AG04449 (cell line): ENCODE results near the gene ATP2B2.

ENCODE experiments used
- CTCF ChIA-PET: fragments of 350-600 bp; formaldehyde crosslinking; extraction: SDS; loops from one replicate; lab custom pipeline; 2021; ENCODE audit warnings: antibody characterized with exemption; lab: Yijun Ruan, JAX
- POLR2A ChIA-PET: fragments of 400-600, 350-600 bp; formaldehyde crosslinking; extraction: SDS; loops from one replicate; lab custom pipeline; 2020; ENCODE audit warnings: antibody characterized with exemption, inconsistent platforms; lab: Yijun Ruan, JAX
- DNase-seq: peaks from one replicate; pipeline ENCODE4 v3.0.0-alpha.2; 2010; ENCODE audit warnings: low read depth, low spot score
- H3K4me3 ChIP-seq: 2 replicates; pipeline ENCODE4 v1.5.1; 2011; ENCODE audit warnings: low read depth, mild to moderate bottlenecking, control low read depth, low read length
- TF ChIP-seq, protein P1 (sequence below): IDR thresholded peaks from one replicate; pipeline ENCODE4 v1.5.1; 2011; ENCODE audit warnings: mild to moderate bottlenecking, moderate library complexity, low read length, control low read depth, inconsistent platforms; ENCODE audit not compliant: insufficient read depth; ENCODE audit errors: missing control alignments

Gene ATP2B2

DNA sequence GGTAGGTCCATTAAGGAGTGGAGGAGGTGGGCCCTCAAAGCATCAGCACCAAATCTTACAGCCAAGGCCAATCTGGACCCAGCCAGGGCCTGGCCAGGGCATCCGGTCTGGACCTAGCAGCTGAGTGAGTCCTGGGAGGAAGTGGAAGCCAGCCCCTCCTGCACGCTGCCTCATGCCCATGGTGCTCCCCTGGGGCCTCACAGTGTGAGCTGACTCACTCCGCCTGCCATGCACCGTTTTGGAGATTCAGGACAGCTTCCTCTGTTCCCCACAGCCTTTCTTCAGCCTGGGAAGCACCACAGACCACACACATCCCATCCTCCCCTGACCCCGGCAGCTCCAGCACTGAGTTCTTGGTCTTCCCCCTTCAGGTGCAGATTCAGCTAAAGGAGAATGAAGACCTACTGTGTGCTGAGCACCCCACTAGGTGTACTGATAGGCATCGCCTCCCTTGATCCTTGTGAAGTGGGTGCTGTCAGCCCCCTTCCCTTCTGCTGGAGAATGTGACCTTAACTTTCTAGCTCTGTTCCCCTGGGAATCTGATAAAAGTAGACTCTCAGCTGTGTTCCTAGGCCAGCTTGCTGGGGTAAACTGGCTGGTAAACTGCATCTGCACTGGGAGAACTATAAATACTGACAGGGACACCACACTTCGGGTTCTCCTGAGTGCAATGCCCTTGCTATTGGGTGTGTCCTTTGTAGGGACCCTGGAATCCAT lies 147.6 kb downstream of the ATP2B2 start:
- ChIA-PET CTCF (interaction anchor here (0.9 to 12.7 kb wide), 3 partner anchors 9 to 383 kb away, joined by 3 to 107 read pairs (median 9); no protein-coding TSS in a partner anchor), POLR2A (interaction anchor here (1.0 to 1.5 kb wide), 4 partner anchors 9 to 197 kb away, joined by 3 to 16 read pairs (median 3); no protein-coding TSS in a partner anchor)
- TF ChIP-seq, protein P1, sequence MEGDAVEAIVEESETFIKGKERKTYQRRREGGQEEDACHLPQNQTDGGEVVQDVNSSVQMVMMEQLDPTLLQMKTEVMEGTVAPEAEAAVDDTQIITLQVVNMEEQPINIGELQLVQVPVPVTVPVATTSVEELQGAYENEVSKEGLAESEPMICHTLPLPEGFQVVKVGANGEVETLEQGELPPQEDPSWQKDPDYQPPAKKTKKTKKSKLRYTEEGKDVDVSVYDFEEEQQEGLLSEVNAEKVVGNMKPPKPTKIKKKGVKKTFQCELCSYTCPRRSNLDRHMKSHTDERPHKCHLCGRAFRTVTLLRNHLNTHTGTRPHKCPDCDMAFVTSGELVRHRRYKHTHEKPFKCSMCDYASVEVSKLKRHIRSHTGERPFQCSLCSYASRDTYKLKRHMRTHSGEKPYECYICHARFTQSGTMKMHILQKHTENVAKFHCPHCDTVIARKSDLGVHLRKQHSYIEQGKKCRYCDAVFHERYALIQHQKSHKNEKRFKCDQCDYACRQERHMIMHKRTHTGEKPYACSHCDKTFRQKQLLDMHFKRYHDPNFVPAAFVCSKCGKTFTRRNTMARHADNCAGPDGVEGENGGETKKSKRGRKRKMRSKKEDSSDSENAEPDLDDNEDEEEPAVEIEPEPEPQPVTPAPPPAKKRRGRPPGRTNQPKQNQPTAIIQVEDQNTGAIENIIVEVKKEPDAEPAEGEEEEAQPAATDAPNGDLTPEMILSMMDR, result no peak
- DNase-seq, result peak; percentile 88
- no peak overlapping the region for H3K4me3 ChIP-seq

DNA sequence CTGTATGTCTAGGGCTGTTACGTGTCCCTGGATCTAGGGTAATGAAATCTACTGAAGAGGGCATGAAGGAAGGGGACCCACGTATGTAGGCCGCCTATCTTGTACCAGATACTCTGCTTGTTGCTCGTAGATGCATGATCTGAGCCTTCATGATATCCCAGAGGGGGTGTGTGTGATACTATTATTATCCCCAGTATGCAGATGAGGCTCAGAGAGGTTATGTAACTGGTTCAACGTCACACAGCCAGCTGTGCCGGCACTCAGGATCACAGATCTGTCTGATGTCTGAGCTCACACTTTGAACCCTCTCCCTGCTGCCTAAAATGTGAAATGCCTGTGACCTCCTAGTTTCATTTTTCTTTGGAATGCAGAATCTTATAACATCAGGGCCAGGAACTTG lies 148.3 kb downstream of the ATP2B2 start:
- H3K4me3 ChIP-seq, result no peak overlapping the region
- ChIA-PET CTCF (interaction anchor here (0.9 to 12.7 kb wide), 3 partner anchors 9 to 384 kb away, joined by 3 to 107 read pairs (median 9); no protein-coding TSS in a partner anchor), POLR2A (interaction anchor here (1.0 to 1.5 kb wide), 4 partner anchors 10 to 198 kb away, joined by 3 to 16 read pairs (median 3); no protein-coding TSS in a partner anchor)
- no peak for DNase-seq
- TF ChIP-seq, protein P1, result no peak

DNA sequence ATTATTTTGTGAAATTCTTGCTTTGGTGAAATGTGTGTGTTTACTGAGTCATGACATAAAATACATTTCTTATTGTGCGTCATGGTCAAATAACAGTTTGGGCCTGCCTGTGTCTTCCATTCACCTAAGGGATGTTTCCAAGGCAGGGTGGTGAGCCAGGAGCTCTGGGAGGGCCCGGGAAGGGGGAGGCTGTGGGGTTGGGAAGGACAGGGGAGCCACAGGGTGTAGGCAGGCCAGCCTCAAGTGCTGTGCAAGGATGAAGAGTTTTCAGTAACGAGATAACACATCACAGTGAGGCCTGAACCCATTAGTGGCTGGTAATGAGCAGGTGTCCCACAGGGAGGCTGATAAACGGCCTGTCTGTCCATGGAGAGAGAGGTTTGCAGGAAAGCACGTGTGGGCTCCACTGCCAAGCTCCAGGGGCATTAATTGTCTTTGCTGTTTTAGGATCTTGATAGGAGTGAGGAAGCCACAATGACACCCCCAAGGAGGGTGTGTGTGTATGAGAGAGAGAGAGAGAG lies 148.9 kb downstream of the ATP2B2 start:
- no peak for DNase-seq
- POLR2A ChIA-PET, result no interaction called here
- CTCF ChIA-PET, result interaction anchor here (2.3 to 12.7 kb wide), 2 partner anchors 10 to 14 kb away, joined by 9 to 107 read pairs; no protein-coding TSS in a partner anchor
- TF ChIP-seq, protein P1, result no peak
- H3K4me3 ChIP-seq, result no peak overlapping the region

DNA sequence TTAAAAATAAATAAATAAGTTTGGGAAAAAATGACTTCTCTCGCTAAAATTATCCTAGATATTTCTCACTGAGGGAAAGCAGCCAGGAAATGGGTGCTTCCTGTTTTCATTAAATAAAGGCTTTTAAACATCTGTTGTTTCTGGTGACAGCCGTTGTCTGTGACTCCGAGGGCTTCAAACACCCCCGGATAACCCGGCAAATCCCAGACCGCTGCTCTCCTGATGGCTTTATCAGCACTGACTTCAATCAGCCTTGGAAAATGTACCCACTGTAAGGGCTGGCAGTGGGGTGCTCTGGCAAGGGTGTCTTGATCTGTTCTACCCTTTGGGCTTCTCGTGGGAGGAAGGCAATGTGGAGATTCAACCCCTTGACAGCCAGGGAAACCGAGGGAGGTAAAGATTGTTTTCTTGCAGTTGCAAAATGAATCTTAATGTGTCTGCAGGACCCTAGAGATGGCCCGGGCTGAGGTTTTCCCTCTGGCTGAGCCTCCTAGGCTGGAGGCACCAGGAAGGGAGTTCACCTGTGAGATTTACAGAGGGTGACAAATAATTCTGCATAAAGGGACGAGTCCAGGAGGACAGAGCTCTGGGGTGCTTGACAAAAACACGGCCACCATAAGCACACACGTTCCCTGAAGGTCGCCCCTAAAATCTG lies 150.9 kb downstream of the ATP2B2 start:
- CTCF ChIA-PET, result interaction anchor here (12.7 kb wide), 1 partner anchor 12 kb away, joined by 107 read pairs; no protein-coding TSS in a partner anchor

DNA sequence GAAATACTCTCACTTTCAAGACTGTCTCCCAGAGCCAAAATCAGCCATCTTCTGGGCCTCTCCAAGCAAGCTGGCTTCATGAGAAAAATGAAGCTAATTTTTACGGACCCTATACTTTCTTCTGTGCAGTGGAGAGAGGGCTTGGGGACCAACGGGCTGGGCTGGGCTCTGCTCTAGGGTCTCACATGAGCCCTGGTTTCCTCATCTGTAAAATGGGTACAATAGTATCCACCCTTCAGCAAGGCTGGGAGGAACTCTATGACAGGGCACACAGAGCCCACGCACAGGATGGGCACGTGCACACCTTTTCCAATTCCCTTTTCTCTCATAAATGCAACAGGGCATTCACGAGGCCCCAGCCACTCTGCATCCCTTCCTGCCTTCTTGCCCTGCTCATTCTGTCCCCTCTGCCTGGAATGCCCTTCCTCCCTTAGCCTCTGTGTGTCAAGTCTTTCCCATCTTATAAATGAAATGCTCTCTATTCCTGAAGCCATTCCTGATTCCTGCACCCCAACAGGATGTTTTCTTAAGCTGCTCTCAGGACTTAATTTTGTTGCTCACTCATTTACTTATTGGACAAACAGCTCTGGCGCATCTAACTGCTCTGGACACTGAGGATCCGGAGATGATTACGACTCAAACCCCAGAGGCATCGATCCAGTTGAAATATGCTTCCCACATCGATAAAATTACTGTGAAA lies 151.6 kb downstream of the ATP2B2 start:
- no peak overlapping the region for H3K4me3 ChIP-seq
- CTCF ChIA-PET, result interaction anchor here (1.0 to 12.7 kb wide), 3 partner anchors 11 to 385 kb away, joined by 3 to 107 read pairs (median 7); no protein-coding TSS in a partner anchor
- TF ChIP-seq, protein P1, result no peak
- DNase-seq, result no peak
- POLR2A ChIA-PET, result no interaction called here

More for the DNA sequence above, 150.9 kb downstream of the ATP2B2 start:
- H3K4me3 ChIP-seq, result no peak overlapping the region
- TF ChIP-seq, protein P1, result no peak
- POLR2A ChIA-PET, result no interaction called here
- no peak for DNase-seq
